Psoas muscle (tissue), 8 donors: ENCODE measurements around the gene TECPR1. TPM values are rescaled to one million over a fixed set of nuclear protein-coding genes. Genes with fewer than 3 reads are reported as not detected.

ENCODE experiments used
- ATAC-seq, 4 donors: fragments of 200-7000 bp; cut with Tn5 transposase; one replicate each; pipeline ENCODE4 v1.9.1; 2020; ENCODE audit warnings: moderate library complexity in 3 of 4, mild to moderate bottlenecking in 2 of 4
- DNase-seq, 2 donors: peaks; one replicate each; pipeline ENCODE4 v3.0.0-alpha.2; 2020
- H3K27ac ChIP-seq: fragments of 200-600 bp; one replicate; pipeline ENCODE4 v1.8.0; 2022
- H3K27me3 ChIP-seq, 3 donors: fragments of 200-600 bp in 1 of 3; one replicate each; pipeline versions ENCODE4 v1.6.1 to v1.8.0; 2013 to 2022; ENCODE audit warnings: low read length in 2 of 3, mild to moderate bottlenecking in 2 of 3, moderate library complexity in 1 of 3; ENCODE audit not compliant: insufficient read depth in 3 of 3
- H3K36me3 ChIP-seq, 2 donors: fragments of 200-600 bp in 1 of 2; one replicate each; pipeline versions ENCODE4 v1.6.1 to v1.8.0; 2013 to 2022; ENCODE audit warnings: low read depth in 1 of 2, mild to moderate bottlenecking in 1 of 2, moderate library complexity in 1 of 2; ENCODE audit not compliant: insufficient read depth in 1 of 2
- H3K4me1 ChIP-seq: fragments of 200-600 bp; one replicate; pipeline ENCODE4 v1.8.0; 2022
- H3K4me3 ChIP-seq: fragments of 200-600 bp; one replicate; pipeline ENCODE4 v1.8.0; 2022; ENCODE audit warnings: mild to moderate bottlenecking
- H3K9me3 ChIP-seq: fragments of 200-600 bp; one replicate; pipeline ENCODE4 v1.8.0; 2022
- WGBS, 3 donors: extraction: QIAGEN DNeasy Blood & Tissue Kit; methylation state at CpG; one replicate each; pipeline versions ENCODE4 v1.1.6 to v1.1.7; 2013; 5-methylcytosine and 5-hydroxymethylcytosine counted together
- intact Hi-C, 2 donors: fragments of 100-400 bp; cut with DNase I; formaldehyde crosslinking; loops; one replicate each; pipeline versions ENCODE4 v1.11.0 to v1.14.2; 2022
- polyA plus RNA-seq, 3 donors: library from polyadenylated mRNA; stranded (reverse); fragments of 200-250 nt; gene quantifications; one replicate each; pipeline ENCODE4 v1.2.3, GENCODE V29; 2013
- total RNA-seq, 4 donors: library from RNA; stranded (reverse); fragmentation: NEBNext Ultra II Directional in 2 of 4; extraction: Animal tissue kit (Norgen Biotek cat#: 25700) in 2 of 4; gene quantifications; one replicate each; pipeline versions ENCODE4 v1.2.1 to v1.2.4, GENCODE V29; 2021 to 2023
- TF ChIP-seq, protein P1 (sequence below): fragments of 200-600 bp; IDR thresholded peaks from one replicate; pipeline ENCODE4 v1.8.0; 2022; ENCODE audit warnings: antibody characterized with exemption
- donor health status: healthy with polysubstance abuse.
- donor health status: DM: no; HTN: no; CAD: no; lungs with moderate emphysema.
- donor health status: Bipolar disorder and iron deficiency.
- donor health status: healthy.
- donor health status: DM: yes; HTN: yes; CAD: no.
- donor health status: DM: no; HTN: no; CAD: no.
- donor health status: DM: no; HTN: no; CAD: no.
- donor health status: DM: yes; HTN: yes; CAD: no.

The TECPR1 gene
- total and polyA plus RNA-seq, 7 donors: 7.0 to 23.0 (median 14.5) TPM

- WGBS, 3 donors: 79 to 94% (median 92%) methylated on average over 12 of the region's 12 CpGs
- H3K4me3 ChIP-seq: no peak overlapping the region
- peaks cover 11% of the 10 kb centered on the region for H3K4me1 ChIP-seq
- H3K9me3 ChIP-seq: no peaks in the 10 kb centered on the region
- peak in 1 of 2 donors; percentile 49 for DNase-seq
- TF ChIP-seq, protein P1, sequence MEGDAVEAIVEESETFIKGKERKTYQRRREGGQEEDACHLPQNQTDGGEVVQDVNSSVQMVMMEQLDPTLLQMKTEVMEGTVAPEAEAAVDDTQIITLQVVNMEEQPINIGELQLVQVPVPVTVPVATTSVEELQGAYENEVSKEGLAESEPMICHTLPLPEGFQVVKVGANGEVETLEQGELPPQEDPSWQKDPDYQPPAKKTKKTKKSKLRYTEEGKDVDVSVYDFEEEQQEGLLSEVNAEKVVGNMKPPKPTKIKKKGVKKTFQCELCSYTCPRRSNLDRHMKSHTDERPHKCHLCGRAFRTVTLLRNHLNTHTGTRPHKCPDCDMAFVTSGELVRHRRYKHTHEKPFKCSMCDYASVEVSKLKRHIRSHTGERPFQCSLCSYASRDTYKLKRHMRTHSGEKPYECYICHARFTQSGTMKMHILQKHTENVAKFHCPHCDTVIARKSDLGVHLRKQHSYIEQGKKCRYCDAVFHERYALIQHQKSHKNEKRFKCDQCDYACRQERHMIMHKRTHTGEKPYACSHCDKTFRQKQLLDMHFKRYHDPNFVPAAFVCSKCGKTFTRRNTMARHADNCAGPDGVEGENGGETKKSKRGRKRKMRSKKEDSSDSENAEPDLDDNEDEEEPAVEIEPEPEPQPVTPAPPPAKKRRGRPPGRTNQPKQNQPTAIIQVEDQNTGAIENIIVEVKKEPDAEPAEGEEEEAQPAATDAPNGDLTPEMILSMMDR: no peak
- peaks cover 0 to 33% of the 10 kb centered on the region in 2 donors for H3K36me3 ChIP-seq
- H3K27ac ChIP-seq: no peak overlapping the region
- no peaks in the 10 kb centered on the region for H3K27me3 ChIP-seq
- no peak for ATAC-seq
- intact Hi-C loops: loop anchor here in 1 of 2 donors (5.0 kb wide), 1 partner anchor 105 kb away; the partner anchor contains the start of gene BAIAP2L1
These were observed 44.8 kb upstream of the TECPR1 start for GRCh38 chr7:98296833-98297232.

- DNase-seq (peak in 1 of 2 donors; percentile 56), ATAC-seq (peak; percentile 14 to 55 (median 44))
- WGBS, 3 donors: 45 to 63% (median 50%) methylated on average over 19 of the region's 19 CpGs
- no peaks in the 10 kb centered on the region for H3K27me3 ChIP-seq
- peaks cover 0 to 43% of the 10 kb centered on the region in 2 donors for H3K36me3 ChIP-seq
- no peak overlapping the region for H3K4me3 ChIP-seq
- H3K4me1 ChIP-seq: peaks cover 11% of the 10 kb centered on the region
- intact Hi-C loops: loop anchor here in 1 of 2 donors (5.0 kb wide), 1 partner anchor 107 kb away; the partner anchor contains the start of gene BAIAP2L1
- peak overlapping the region; percentile 38 for H3K27ac ChIP-seq
- TF ChIP-seq, protein P1: no peak
- no peaks in the 10 kb centered on the region for H3K9me3 ChIP-seq
These were observed 43.6 kb upstream of the TECPR1 start for GRCh38 chr7:98295467-98296192.

DNA sequence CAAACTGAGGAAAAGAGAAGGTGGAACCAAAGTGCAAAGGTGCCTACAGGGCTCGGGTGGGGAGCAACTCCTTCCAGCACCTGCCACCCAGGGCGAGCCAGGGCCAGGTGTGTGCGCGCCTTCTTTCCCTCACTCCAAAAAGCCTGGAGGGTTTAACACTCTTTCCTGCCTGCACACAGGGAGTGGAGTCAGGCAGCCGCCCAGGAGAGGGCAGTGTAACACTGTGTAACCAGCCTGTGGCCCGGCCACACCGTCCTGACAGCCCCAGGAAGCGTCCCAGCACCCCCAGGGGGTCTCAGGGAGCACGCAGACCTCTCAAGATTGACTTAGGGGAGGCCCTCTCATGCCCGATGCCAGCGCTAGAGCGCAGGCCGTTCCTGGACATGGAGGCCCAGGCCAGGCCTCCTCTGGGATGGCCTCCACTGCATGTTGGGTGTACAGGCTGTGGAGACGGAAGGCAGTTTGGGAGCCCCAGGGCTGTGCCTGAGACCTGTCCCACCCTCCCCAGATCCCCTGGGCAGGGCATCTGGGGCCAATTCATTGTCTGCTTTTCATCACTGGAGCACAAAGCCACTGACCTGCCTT, 42.9 kb upstream of the TECPR1 start:
- ATAC-seq (peak; percentile 57 to 75 (median 62)), DNase-seq (peak; percentile 37 to 70)
- WGBS, 3 donors: 46 to 58% (median 46%) methylated on average over 14 of the region's 14 CpGs
- Histone ChIP-seq H3K4me1 (peaks cover 11% of the 10 kb centered on the region), H3K9me3 (no peaks in the 10 kb centered on the region), H3K27ac (peak overlapping the region; percentile 38), H3K4me3 (no peak overlapping the region), H3K36me3 (peaks cover 0 to 43% of the 10 kb centered on the region in 2 donors), H3K27me3 (no peaks in the 10 kb centered on the region)
- TF ChIP-seq, protein P1: peak; percentile 55
- intact Hi-C loops: loop anchor here in 1 of 2 donors (5.0 kb wide), 1 partner anchor 107 kb away; the partner anchor contains the start of gene BAIAP2L1

GRCh38 chr7:98294326-98294725, 42.3 kb upstream of the TECPR1 start:
- peak in 1 of 4 donors; percentile 18 for ATAC-seq
- intact Hi-C loops: no loop called here
- peak in 1 of 2 donors; percentile 45 for DNase-seq
- 82 to 85% (median 84%) methylated on average over 15 of the region's 15 CpGs for WGBS, 3 donors
- H3K27me3 ChIP-seq: no peaks in the 10 kb centered on the region
- H3K27ac ChIP-seq: no peak overlapping the region
- H3K9me3 ChIP-seq: no peaks in the 10 kb centered on the region
- peaks cover 0 to 43% of the 10 kb centered on the region in 2 donors for H3K36me3 ChIP-seq
- TF ChIP-seq, protein P1: no peak
- H3K4me1 ChIP-seq: peaks cover 13% of the 10 kb centered on the region
- H3K4me3 ChIP-seq: no peak overlapping the region
